Measurements from ENCODE around the gene CBL. TPM values are rescaled to one million over a fixed set of nuclear protein-coding genes. Genes with fewer than 3 reads are reported as not detected.

Gene CBL
- total and polyA plus RNA-seq, 2 experiments from 2014 or later: 31.6 to 67.6 TPM

DNA sequence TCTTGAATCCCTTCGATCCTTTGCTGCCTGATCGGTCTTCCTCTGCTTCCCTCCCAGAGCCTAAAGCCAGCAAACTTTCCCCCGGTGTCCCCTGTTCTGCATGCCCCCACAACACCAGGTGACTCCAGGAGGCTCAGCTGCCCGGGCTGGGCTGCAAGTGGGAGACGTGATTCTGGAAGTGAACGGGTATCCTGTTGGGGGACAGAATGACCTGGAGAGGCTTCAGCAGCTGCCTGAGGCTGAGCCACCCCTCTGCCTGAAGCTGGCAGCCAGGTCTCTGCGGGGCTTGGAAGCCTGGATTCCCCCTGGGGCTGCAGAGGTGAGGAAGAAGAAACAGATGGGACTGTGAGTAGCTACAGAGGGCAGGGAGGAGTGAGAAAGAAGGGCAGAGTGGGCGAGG lies 17.3 kb upstream of the CBL start (continued):
- TF ChIP-seq ZNF462 (CRISPR knock-in tag; IDR thresholded peaks at IDR 0.05) (no peak), POLR2AphosphoS5 (IDR thresholded peaks at IDR 0.05; ENCODE audit: low read depth) (no peak), ZNF331 (CRISPR knock-in tag; IDR thresholded peaks at IDR 0.05; ENCODE audit: low read depth) (no peak), JUNB (IDR thresholded peaks at IDR 0.05; ENCODE audit: unreplicated experiment) (no peak), CREB1 (CRISPR knock-in tag; IDR thresholded peaks at IDR 0.05; ENCODE audit: low read depth) (no peak), EZH2phosphoT487 (IDR thresholded peaks at IDR 0.05; ENCODE audit: unreplicated experiment) (no peak), EZH2 (IDR thresholded peaks at IDR 0.05; ENCODE audit: low read depth, unreplicated experiment) (no peak)

GRCh38 chr11:119189393-119189792 lies 16.7 kb upstream of the CBL start:
- DNase-seq (ENCODE audit: low spot score) (peak; percentile 26), ATAC-seq (peak; percentile 52)

More at GRCh38 chr11:119189393-119189792, 16.7 kb upstream of the CBL start:
- H3K79me2 ChIP-seq (replicated peaks; ENCODE audit: insufficient read depth): no peaks in the 10 kb centered on the region
- H2AFZ ChIP-seq: no peak overlapping the region
- TF ChIP-seq, protein P1, sequence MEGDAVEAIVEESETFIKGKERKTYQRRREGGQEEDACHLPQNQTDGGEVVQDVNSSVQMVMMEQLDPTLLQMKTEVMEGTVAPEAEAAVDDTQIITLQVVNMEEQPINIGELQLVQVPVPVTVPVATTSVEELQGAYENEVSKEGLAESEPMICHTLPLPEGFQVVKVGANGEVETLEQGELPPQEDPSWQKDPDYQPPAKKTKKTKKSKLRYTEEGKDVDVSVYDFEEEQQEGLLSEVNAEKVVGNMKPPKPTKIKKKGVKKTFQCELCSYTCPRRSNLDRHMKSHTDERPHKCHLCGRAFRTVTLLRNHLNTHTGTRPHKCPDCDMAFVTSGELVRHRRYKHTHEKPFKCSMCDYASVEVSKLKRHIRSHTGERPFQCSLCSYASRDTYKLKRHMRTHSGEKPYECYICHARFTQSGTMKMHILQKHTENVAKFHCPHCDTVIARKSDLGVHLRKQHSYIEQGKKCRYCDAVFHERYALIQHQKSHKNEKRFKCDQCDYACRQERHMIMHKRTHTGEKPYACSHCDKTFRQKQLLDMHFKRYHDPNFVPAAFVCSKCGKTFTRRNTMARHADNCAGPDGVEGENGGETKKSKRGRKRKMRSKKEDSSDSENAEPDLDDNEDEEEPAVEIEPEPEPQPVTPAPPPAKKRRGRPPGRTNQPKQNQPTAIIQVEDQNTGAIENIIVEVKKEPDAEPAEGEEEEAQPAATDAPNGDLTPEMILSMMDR (conservative IDR thresholded peaks at IDR 0.05; ENCODE audit: low read depth in 2 of 2): peak in 1 of 2 experiments; percentile 23; a peak in 2 of 4 replicates
- TF ChIP-seq EZH2phosphoT487 (IDR thresholded peaks at IDR 0.05; ENCODE audit: unreplicated experiment) (no peak), ETS1 (IDR thresholded peaks at IDR 0.05) (no peak)
- no peaks in the 10 kb centered on the region for H3K27me3 ChIP-seq (ENCODE audit: insufficient read depth)
- H3K4me1 ChIP-seq (ENCODE audit: insufficient read depth): no peaks in the 10 kb centered on the region
- H3K9me2 ChIP-seq (ENCODE audit: insufficient read depth): no peaks in the 10 kb centered on the region
- no peaks in the 10 kb centered on the region for H3K36me3 Mint-ChIP-seq (ENCODE audit: low read depth)
- H4K20me1 ChIP-seq (replicated peaks; ENCODE audit: insufficient read depth): no peaks in the 10 kb centered on the region
- no peaks in the 10 kb centered on the region for H3K9me3 Mint-ChIP-seq
- H3F3A ChIP-seq (replicated peaks; ENCODE audit: low read depth): no peaks in the 10 kb centered on the region
- no peak overlapping the region for H3K4me3 Mint-ChIP-seq
- H3K27ac ChIP-seq (ENCODE audit: low read depth): no peak overlapping the region
- H3K4me2 ChIP-seq: no peak overlapping the region
- H3K4me3 ChIP-seq: no peak overlapping the region
- H3K27ac Mint-ChIP-seq: no peak overlapping the region
- H3K27me3 Mint-ChIP-seq (ENCODE audit: insufficient read depth, low read depth, poor library complexity): peaks cover 6% of the 10 kb centered on the region
- H3K4me1 Mint-ChIP-seq: no peaks in the 10 kb centered on the region
- no peaks in the 10 kb centered on the region for H3K36me3 ChIP-seq (ENCODE audit: insufficient read depth)

All from GM23338 (cell line).